Measurements from ENCODE around the gene CBFA2T3.

- TF ChIP-seq CTCF (IDR thresholded peaks at IDR 0.05), result no peak
- no peak for TF ChIP-seq REST (IDR thresholded peaks at IDR 0.05; ENCODE audit: insufficient read depth in 1 of 2, low read depth in 2 of 2, low read length in 1 of 2)
- no peak for TF ChIP-seq TCF7L2 (IDR thresholded peaks at IDR 0.05; ENCODE audit: low read depth, low read length)
Observed at GRCh38 chr16:88923450-88923849, 53.6 kb downstream of the CBFA2T3 start.
